WTC11 (cell line): ENCODE measurements around the gene AFAP1L1.

Experiments
- ATF1 ChIP-seq: sonication (generic); formaldehyde crosslinking; IDR thresholded peaks from 2 replicates; pipeline ENCODE4 v1.8.1; 2023; ENCODE audit warnings: mild to moderate bottlenecking, moderate library complexity, missing genetic modification reagents
- CTCF ChIP-seq: fragments of 200-600 bp; IDR thresholded peaks from 2 replicates; pipeline ENCODE4 v1.8.0; 2022; ENCODE audit warnings: antibody characterized with exemption
- ELF4 ChIP-seq: sonication (generic); formaldehyde crosslinking; IDR thresholded peaks from 2 replicates; pipeline ENCODE4 v1.8.1; 2022; ENCODE audit warnings: low read depth, mild to moderate bottlenecking, moderate library complexity, missing genetic modification reagents
- PREB ChIP-seq: sonication (generic); formaldehyde crosslinking; IDR thresholded peaks from 2 replicates; pipeline ENCODE4 v1.8.1; 2022; ENCODE audit warnings: mild to moderate bottlenecking, missing genetic modification reagents, moderate library complexity, borderline replicate concordance
- SP1 ChIP-seq: sonication (generic); formaldehyde crosslinking; conservative IDR thresholded peaks from 2 replicates; pipeline ENCODE4 v1.8.1; 2022; ENCODE audit warnings: missing genetic modification reagents
- TP53 ChIP-seq: sonication (generic); formaldehyde crosslinking; IDR thresholded peaks from 2 replicates; pipeline ENCODE4 v1.8.1; 2023; ENCODE audit warnings: mild to moderate bottlenecking, missing genetic modification reagents

GRCh38 chr5:149358294-149358651 lies 86.6 kb downstream of the AFAP1L1 start:
- no peak for TF ChIP-seq CTCF
- TF ChIP-seq SP1 = no peak
- TF ChIP-seq TP53 (CRISPR knock-in tag) = no peak
- TF ChIP-seq ELF4 (CRISPR knock-in tag) = no peak
- no peak for TF ChIP-seq PREB (CRISPR knock-in tag)
- no peak for TF ChIP-seq ATF1 (CRISPR knock-in tag)
